ENCODE results near the gene ELL2.

The ELL2 gene

GRCh38 chr5:95919658-95920057 is 42.0 kb downstream of the ELL2 start:
- ATAC-seq = no peak
- no peak for TF ChIP-seq TSHZ2 (CRISPR knock-in tag; IDR thresholded peaks at IDR 0.05)
- no peak for TF ChIP-seq ZC3H10 (CRISPR knock-in tag; IDR thresholded peaks at IDR 0.05)
- TF ChIP-seq RARB (CRISPR knock-in tag; IDR thresholded peaks at IDR 0.05) = no peak
- TF ChIP-seq ZNF70 (CRISPR knock-in tag; IDR thresholded peaks at IDR 0.05) = no peak
- no peak for TF ChIP-seq GLIS3 (CRISPR knock-in tag; IDR thresholded peaks at IDR 0.05)
- no peak for TF ChIP-seq SNAI2 (CRISPR knock-in tag; IDR thresholded peaks at IDR 0.05)
- no peak for TF ChIP-seq PPARA (CRISPR knock-in tag; IDR thresholded peaks at IDR 0.05; ENCODE audit: borderline replicate concordance)
- TF ChIP-seq ZNF8 (CRISPR knock-in tag; IDR thresholded peaks at IDR 0.05) = no peak
- no peak for TF ChIP-seq ZFP3 (CRISPR knock-in tag; IDR thresholded peaks at IDR 0.05)
- no peak for TF ChIP-seq ARNTL (CRISPR knock-in tag; IDR thresholded peaks at IDR 0.05; ENCODE audit: borderline replicate concordance, low read depth)
- no peak for TF ChIP-seq TOX (CRISPR knock-in tag; IDR thresholded peaks at IDR 0.05; ENCODE audit: borderline replicate concordance)
- no peak for TF ChIP-seq ISL1 (CRISPR knock-in tag; IDR thresholded peaks at IDR 0.05)
- TF ChIP-seq CSRNP3 (CRISPR knock-in tag; IDR thresholded peaks at IDR 0.05) = no peak
- no peak for TF ChIP-seq ZFP30 (CRISPR knock-in tag; IDR thresholded peaks at IDR 0.05)
- no peak for TF ChIP-seq ESRRG (CRISPR knock-in tag; IDR thresholded peaks at IDR 0.05)
- no peak for TF ChIP-seq TCF4 (CRISPR knock-in tag; IDR thresholded peaks at IDR 0.05; ENCODE audit: borderline replicate concordance)
- TF ChIP-seq OSR1 (CRISPR knock-in tag; IDR thresholded peaks at IDR 0.05) = no peak
- TF ChIP-seq, protein P1, sequence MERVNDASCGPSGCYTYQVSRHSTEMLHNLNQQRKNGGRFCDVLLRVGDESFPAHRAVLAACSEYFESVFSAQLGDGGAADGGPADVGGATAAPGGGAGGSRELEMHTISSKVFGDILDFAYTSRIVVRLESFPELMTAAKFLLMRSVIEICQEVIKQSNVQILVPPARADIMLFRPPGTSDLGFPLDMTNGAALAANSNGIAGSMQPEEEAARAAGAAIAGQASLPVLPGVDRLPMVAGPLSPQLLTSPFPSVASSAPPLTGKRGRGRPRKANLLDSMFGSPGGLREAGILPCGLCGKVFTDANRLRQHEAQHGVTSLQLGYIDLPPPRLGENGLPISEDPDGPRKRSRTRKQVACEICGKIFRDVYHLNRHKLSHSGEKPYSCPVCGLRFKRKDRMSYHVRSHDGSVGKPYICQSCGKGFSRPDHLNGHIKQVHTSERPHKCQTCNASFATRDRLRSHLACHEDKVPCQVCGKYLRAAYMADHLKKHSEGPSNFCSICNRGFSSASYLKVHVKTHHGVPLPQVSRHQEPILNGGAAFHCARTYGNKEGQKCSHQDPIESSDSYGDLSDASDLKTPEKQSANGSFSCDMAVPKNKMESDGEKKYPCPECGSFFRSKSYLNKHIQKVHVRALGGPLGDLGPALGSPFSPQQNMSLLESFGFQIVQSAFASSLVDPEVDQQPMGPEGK (CRISPR knock-in tag; IDR thresholded peaks at IDR 0.05; ENCODE audit: borderline replicate concordance) = no peak
- TF ChIP-seq ZNF565 (CRISPR knock-in tag; conservative IDR thresholded peaks at IDR 0.05; ENCODE audit: low read depth) = no peak

- no peak for TF ChIP-seq ESRRG (CRISPR knock-in tag; IDR thresholded peaks at IDR 0.05)
Measured at GRCh38 chr5:95918421-95919006, 43.1 kb downstream of the ELL2 start.

DNA sequence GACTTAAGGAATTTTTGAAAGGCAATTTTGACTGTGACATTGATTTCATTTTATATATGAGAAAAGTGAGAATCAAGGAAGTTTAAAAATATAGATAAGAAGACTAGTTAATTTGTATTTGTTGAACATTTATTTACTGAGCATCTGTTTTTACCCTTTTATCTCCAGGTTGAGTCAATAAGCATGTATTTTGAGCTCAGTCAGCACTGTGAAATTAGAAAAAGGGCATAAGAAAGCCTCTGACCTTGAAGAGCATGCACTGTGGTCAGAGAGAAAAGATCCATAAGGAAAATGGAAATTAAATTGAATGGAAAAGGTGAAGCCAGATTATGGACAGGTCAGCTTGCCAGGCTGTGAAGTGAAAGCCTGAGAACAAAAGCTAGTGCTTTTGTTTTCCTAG is 44.4 kb downstream of the ELL2 start:
- no peak for TF ChIP-seq TCF4 (CRISPR knock-in tag; IDR thresholded peaks at IDR 0.05; ENCODE audit: borderline replicate concordance)
- no peak for ATAC-seq

More at GRCh38 chr5:95918421-95919006, 43.1 kb downstream of the ELL2 start:
- no peak for ATAC-seq

- no peak; the same call in 2 of the 3 replicates for ATAC-seq
Measured at GRCh38 chr5:95916687-95917085, 45.0 kb downstream of the ELL2 start.

More at GRCh38 chr5:95916687-95917085, 45.0 kb downstream of the ELL2 start:
- TF ChIP-seq OSR1 (CRISPR knock-in tag; IDR thresholded peaks at IDR 0.05) (no peak), SNAI2 (CRISPR knock-in tag; IDR thresholded peaks at IDR 0.05) (no peak), ZNF565 (CRISPR knock-in tag; conservative IDR thresholded peaks at IDR 0.05; ENCODE audit: low read depth) (no peak), BACH2 (CRISPR knock-in tag; IDR thresholded peaks at IDR 0.05; ENCODE audit: borderline replicate concordance) (no peak), ZC3H10 (CRISPR knock-in tag; IDR thresholded peaks at IDR 0.05) (no peak), ARNTL (CRISPR knock-in tag; IDR thresholded peaks at IDR 0.05; ENCODE audit: borderline replicate concordance, low read depth) (no peak), ZNF8 (CRISPR knock-in tag; IDR thresholded peaks at IDR 0.05) (no peak), ZFP30 (CRISPR knock-in tag; IDR thresholded peaks at IDR 0.05) (no peak), PPARA (CRISPR knock-in tag; IDR thresholded peaks at IDR 0.05; ENCODE audit: borderline replicate concordance) (no peak), ISL1 (CRISPR knock-in tag; IDR thresholded peaks at IDR 0.05) (no peak), CSRNP3 (CRISPR knock-in tag; IDR thresholded peaks at IDR 0.05) (no peak), RARB (CRISPR knock-in tag; IDR thresholded peaks at IDR 0.05) (no peak), ZFP3 (CRISPR knock-in tag; IDR thresholded peaks at IDR 0.05) (no peak), ESRRG (CRISPR knock-in tag; IDR thresholded peaks at IDR 0.05) (no peak), CSDC2 (CRISPR knock-in tag; IDR thresholded peaks at IDR 0.05) (no peak)
- TF ChIP-seq, protein P2, sequence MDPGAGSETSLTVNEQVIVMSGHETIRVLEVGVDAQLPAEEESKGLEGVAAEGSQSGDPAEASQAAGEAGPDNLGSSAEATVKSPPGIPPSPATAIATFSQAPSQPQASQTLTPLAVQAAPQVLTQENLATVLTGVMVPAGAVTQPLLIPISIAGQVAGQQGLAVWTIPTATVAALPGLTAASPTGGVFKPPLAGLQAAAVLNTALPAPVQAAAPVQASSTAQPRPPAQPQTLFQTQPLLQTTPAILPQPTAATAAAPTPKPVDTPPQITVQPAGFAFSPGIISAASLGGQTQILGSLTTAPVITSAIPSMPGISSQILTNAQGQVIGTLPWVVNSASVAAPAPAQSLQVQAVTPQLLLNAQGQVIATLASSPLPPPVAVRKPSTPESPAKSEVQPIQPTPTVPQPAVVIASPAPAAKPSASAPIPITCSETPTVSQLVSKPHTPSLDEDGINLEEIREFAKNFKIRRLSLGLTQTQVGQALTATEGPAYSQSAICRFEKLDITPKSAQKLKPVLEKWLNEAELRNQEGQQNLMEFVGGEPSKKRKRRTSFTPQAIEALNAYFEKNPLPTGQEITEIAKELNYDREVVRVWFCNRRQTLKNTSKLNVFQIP (CRISPR knock-in tag; IDR thresholded peaks at IDR 0.05; ENCODE audit: borderline replicate concordance, low read depth) = no peak
- TF ChIP-seq, protein P3, sequence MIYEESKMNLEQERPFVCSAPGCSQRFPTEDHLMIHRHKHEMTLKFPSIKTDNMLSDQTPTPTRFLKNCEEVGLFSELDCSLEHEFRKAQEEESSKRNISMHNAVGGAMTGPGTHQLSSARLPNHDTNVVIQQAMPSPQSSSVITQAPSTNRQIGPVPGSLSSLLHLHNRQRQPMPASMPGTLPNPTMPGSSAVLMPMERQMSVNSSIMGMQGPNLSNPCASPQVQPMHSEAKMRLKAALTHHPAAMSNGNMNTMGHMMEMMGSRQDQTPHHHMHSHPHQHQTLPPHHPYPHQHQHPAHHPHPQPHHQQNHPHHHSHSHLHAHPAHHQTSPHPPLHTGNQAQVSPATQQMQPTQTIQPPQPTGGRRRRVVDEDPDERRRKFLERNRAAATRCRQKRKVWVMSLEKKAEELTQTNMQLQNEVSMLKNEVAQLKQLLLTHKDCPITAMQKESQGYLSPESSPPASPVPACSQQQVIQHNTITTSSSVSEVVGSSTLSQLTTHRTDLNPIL (CRISPR knock-in tag; IDR thresholded peaks at IDR 0.05; ENCODE audit: low read depth) = no peak
- TF ChIP-seq, protein P1 (CRISPR knock-in tag; IDR thresholded peaks at IDR 0.05; ENCODE audit: borderline replicate concordance) = no peak
